Body of pancreas (tissue), 4 donors: ENCODE results near the gene BANP.

Experiments used
- POLR2A ChIP-seq, 3 donors: fragments of 450-650 bp; IDR thresholded peaks; one replicate each; pipeline ENCODE4 v1.6.1; 2016; ENCODE audit warnings: antibody characterized with exemption in 3 of 3, mild to moderate bottlenecking in 2 of 3
- TF ChIP-seq, protein P1 (sequence below), 7 experiments: fragments of 450-650 bp in 4 of 7; fragments of 200-600 bp in 3 of 7; sonication (generic) in 3 of 7; IDR thresholded peaks; one replicate each; pipeline ENCODE4 v1.5.1; 2016 to 2019; ENCODE audit warnings: antibody characterized with exemption in 7 of 7

DNA sequence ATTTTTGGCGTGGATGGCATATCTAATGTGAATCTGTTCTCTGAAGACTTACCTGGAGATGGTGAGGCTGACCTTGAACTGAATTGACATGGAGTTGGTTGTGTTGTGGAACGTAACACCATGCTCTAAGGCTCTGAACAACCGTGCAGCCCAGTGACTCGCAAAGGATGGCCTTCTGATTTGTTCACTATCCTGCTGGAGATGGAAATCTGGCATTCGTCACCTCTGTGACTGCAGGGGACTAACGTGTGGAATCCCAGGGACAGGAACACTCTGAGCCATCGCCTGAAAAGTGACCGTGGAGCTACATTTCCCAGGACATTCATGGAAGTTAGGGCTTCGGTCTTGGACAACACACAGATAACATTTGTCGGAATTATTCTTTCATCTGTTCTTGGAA lies 61.1 kb downstream of the BANP start:
- TF ChIP-seq, protein P1, sequence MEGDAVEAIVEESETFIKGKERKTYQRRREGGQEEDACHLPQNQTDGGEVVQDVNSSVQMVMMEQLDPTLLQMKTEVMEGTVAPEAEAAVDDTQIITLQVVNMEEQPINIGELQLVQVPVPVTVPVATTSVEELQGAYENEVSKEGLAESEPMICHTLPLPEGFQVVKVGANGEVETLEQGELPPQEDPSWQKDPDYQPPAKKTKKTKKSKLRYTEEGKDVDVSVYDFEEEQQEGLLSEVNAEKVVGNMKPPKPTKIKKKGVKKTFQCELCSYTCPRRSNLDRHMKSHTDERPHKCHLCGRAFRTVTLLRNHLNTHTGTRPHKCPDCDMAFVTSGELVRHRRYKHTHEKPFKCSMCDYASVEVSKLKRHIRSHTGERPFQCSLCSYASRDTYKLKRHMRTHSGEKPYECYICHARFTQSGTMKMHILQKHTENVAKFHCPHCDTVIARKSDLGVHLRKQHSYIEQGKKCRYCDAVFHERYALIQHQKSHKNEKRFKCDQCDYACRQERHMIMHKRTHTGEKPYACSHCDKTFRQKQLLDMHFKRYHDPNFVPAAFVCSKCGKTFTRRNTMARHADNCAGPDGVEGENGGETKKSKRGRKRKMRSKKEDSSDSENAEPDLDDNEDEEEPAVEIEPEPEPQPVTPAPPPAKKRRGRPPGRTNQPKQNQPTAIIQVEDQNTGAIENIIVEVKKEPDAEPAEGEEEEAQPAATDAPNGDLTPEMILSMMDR (IDR thresholded peaks at IDR 0.05): no peak
- no peak for TF ChIP-seq POLR2A (IDR thresholded peaks at IDR 0.05)
